HEK293 (cell line): Measurements from ENCODE around the gene TBCEL.

Source experiments
- CTCF ChIP-seq: fragments of 450-650 bp; formaldehyde crosslinking; IDR thresholded peaks from 2 replicates; pipeline ENCODE4 v1.5.1; 2016; ENCODE audit warnings: missing biosample characterization, missing genetic modification characterization
- GLI4 ChIP-seq: fragments of 450-650 bp; formaldehyde crosslinking; IDR thresholded peaks from 2 replicates; pipeline ENCODE4 v1.5.1; 2016; ENCODE audit warnings: missing biosample characterization, missing genetic modification characterization
- PBX3 ChIP-seq: sonication (generic); formaldehyde crosslinking; IDR thresholded peaks from 2 replicates; pipeline ENCODE4 v1.8.1; 2022; ENCODE audit warnings: mild to moderate bottlenecking, moderate library complexity, missing genetic modification reagents
- SP2 ChIP-seq: fragments of 450-650 bp; formaldehyde crosslinking; IDR thresholded peaks from 2 replicates; pipeline ENCODE4 v1.5.1; 2016; ENCODE audit warnings: missing biosample characterization, missing genetic modification characterization
- ZBTB11 ChIP-seq: fragments of 450-650 bp; formaldehyde crosslinking; conservative IDR thresholded peaks from 2 replicates; pipeline ENCODE4 v1.5.1; 2016; ENCODE audit warnings: low read depth, missing biosample characterization, missing genetic modification characterization
- ZBTB17 ChIP-seq: fragments of 450-650 bp; formaldehyde crosslinking; IDR thresholded peaks from 2 replicates; pipeline ENCODE4 v1.5.1; 2016; ENCODE audit warnings: missing biosample characterization, missing genetic modification characterization
- ZNF324 ChIP-seq: fragments of 450-650 bp; formaldehyde crosslinking; IDR thresholded peaks from 2 replicates; pipeline ENCODE4 v1.5.1; 2016; ENCODE audit warnings: missing biosample characterization, missing genetic modification characterization
- ZNF510 ChIP-seq: fragments of 450-650 bp; formaldehyde crosslinking; IDR thresholded peaks from 2 replicates; pipeline ENCODE4 v1.5.1; 2018; ENCODE audit warnings: mild to moderate bottlenecking, missing genetic modification characterization, missing biosample characterization; ENCODE audit not compliant: insufficient replicate concordance
- ZNF560 ChIP-seq: fragments of 450-650 bp; formaldehyde crosslinking; IDR thresholded peaks from 2 replicates; pipeline ENCODE4 v1.5.1; 2017; ENCODE audit warnings: missing biosample characterization, missing genetic modification characterization, borderline replicate concordance
- ZNF561 ChIP-seq: fragments of 450-650 bp; IDR thresholded peaks from 2 replicates; pipeline ENCODE4 v1.5.1; 2018; ENCODE audit warnings: missing biosample characterization, missing genetic modification characterization, borderline replicate concordance
- TF ChIP-seq, protein P1 (sequence below): fragments of 450-650 bp; formaldehyde crosslinking; IDR thresholded peaks from 2 replicates; pipeline ENCODE4 v1.5.1; 2016; ENCODE audit warnings: missing biosample characterization, missing genetic modification characterization

GRCh38 chr11:121100943-121101342 lies 77.0 kb downstream of the TBCEL start, which contains the start of gene TECTA:
- TF ChIP-seq GLI4: no peak
- no peak for TF ChIP-seq CTCF
- no peak for TF ChIP-seq ZBTB17
- TF ChIP-seq ZNF324 (tag by site-specific recombination): no peak
- no peak for TF ChIP-seq ZNF561
- TF ChIP-seq, protein P1, sequence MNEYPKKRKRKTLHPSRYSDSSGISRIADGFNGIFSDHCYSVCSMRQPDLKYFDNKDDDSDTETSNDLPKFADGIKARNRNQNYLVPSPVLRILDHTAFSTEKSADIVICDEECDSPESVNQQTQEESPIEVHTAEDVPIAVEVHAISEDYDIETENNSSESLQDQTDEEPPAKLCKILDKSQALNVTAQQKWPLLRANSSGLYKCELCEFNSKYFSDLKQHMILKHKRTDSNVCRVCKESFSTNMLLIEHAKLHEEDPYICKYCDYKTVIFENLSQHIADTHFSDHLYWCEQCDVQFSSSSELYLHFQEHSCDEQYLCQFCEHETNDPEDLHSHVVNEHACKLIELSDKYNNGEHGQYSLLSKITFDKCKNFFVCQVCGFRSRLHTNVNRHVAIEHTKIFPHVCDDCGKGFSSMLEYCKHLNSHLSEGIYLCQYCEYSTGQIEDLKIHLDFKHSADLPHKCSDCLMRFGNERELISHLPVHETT (tag by site-specific recombination): no peak
- no peak for TF ChIP-seq SP2 (tag by site-specific recombination)
- TF ChIP-seq ZNF560 (tag by site-specific recombination): no peak
- TF ChIP-seq PBX3 (CRISPR knock-in tag): no peak
- TF ChIP-seq ZBTB11 (tag by site-specific recombination): no peak
- TF ChIP-seq ZNF510 (tag by site-specific recombination): no peak
